Measurements from ENCODE around the gene ANTXR1. TPM values are rescaled to one million over a fixed set of nuclear protein-coding genes. Genes with fewer than 3 reads are reported as not detected.
A peak's percentile ranks its signal among the peaks of the same experiment; 100 is the strongest.

ANTXR1 gene
- total RNA-seq, 2 donors from 2014 or later: 0.40 TPM; not detected in 1

GRCh38 chr2:69118609-69119008 lies 105.6 kb downstream of the ANTXR1 start:
- no peak overlapping the region for H3K4me3 Mint-ChIP-seq
- H3K27me3 Mint-ChIP-seq: peaks cover 8 to 40% of the 10 kb centered on the region in 2 donors
- H3K9me3 Mint-ChIP-seq: no peaks in the 10 kb centered on the region
- H3K36me3 Mint-ChIP-seq: no peaks in the 10 kb centered on the region
- no peak for DNase-seq (ENCODE audit: low spot score)
- H3K27ac Mint-ChIP-seq: no peak overlapping the region
- no peak for ATAC-seq
- no peaks in the 10 kb centered on the region for H3K4me1 Mint-ChIP-seq (ENCODE audit: low read depth in 2 of 2)

- ATAC-seq (no peak), DNase-seq (ENCODE audit: low spot score) (no peak)
- Mint-ChIP-seq H3K4me3 (no peak overlapping the region), H3K9me3 (no peaks in the 10 kb centered on the region), H3K36me3 (no peaks in the 10 kb centered on the region), H3K4me1 (ENCODE audit: low read depth in 2 of 2) (no peaks in the 10 kb centered on the region), H3K27me3 (peaks cover 8 to 41% of the 10 kb centered on the region in 2 donors), H3K27ac (no peak overlapping the region)
Observed at GRCh38 chr2:69119104-69119894, 106.3 kb downstream of the ANTXR1 start.

- Mint-ChIP-seq H3K27ac (no peak overlapping the region), H3K9me3 (no peaks in the 10 kb centered on the region), H3K36me3 (no peaks in the 10 kb centered on the region), H3K4me3 (no peak overlapping the region), H3K4me1 (ENCODE audit: low read depth in 2 of 2) (no peaks in the 10 kb centered on the region), H3K27me3 (peaks cover 17 to 44% of the 10 kb centered on the region in 2 donors)
- DNase-seq (ENCODE audit: low spot score) (no peak), ATAC-seq (no peak)
Observed at GRCh38 chr2:69122271-69122670, 109.3 kb downstream of the ANTXR1 start.

- Mint-ChIP-seq H3K36me3 (no peaks in the 10 kb centered on the region), H3K9me3 (no peaks in the 10 kb centered on the region), H3K27me3 (peaks cover 20 to 47% of the 10 kb centered on the region in 2 donors), H3K27ac (no peak overlapping the region), H3K4me3 (no peak overlapping the region), H3K4me1 (ENCODE audit: low read depth in 2 of 2) (no peaks in the 10 kb centered on the region)
- ATAC-seq: no peak
- no peak for DNase-seq (ENCODE audit: low spot score)
Observed at GRCh38 chr2:69123182-69123581, 110.2 kb downstream of the ANTXR1 start.

- Mint-ChIP-seq H3K27ac (no peak overlapping the region), H3K4me3 (no peak overlapping the region), H3K27me3 (peaks cover 20 to 47% of the 10 kb centered on the region in 2 donors), H3K9me3 (no peaks in the 10 kb centered on the region), H3K4me1 (ENCODE audit: low read depth in 2 of 2) (no peaks in the 10 kb centered on the region), H3K36me3 (no peaks in the 10 kb centered on the region)
- peak in 1 of 2 donors; percentile 37 for ATAC-seq
- no peak for DNase-seq (ENCODE audit: low spot score)
Observed at GRCh38 chr2:69124343-69124742, 111.4 kb downstream of the ANTXR1 start.

GRCh38 chr2:69125816-69126215 lies 112.8 kb downstream of the ANTXR1 start:
- no peak for ATAC-seq
- no peak overlapping the region for H3K4me3 Mint-ChIP-seq
- no peak for DNase-seq (ENCODE audit: low spot score)
- no peaks in the 10 kb centered on the region for H3K9me3 Mint-ChIP-seq
- H3K27ac Mint-ChIP-seq: no peak overlapping the region
- no peaks in the 10 kb centered on the region for H3K36me3 Mint-ChIP-seq
- H3K27me3 Mint-ChIP-seq: peaks cover 20 to 47% of the 10 kb centered on the region in 2 donors
- H3K4me1 Mint-ChIP-seq (ENCODE audit: low read depth in 2 of 2): no peaks in the 10 kb centered on the region

- no peak for DNase-seq (ENCODE audit: low spot score)
- H3K27me3 Mint-ChIP-seq: peaks cover 17 to 44% of the 10 kb centered on the region in 2 donors
Observed at GRCh38 chr2:69126341-69126740, 113.4 kb downstream of the ANTXR1 start.

GRCh38 chr2:69131452-69131851 lies 118.5 kb downstream of the ANTXR1 start:
- ATAC-seq: no peak
- DNase-seq (ENCODE audit: low spot score): no peak

More at GRCh38 chr2:69126341-69126740, 113.4 kb downstream of the ANTXR1 start:
- Mint-ChIP-seq H3K4me3 (no peak overlapping the region), H3K27ac (no peak overlapping the region), H3K36me3 (no peaks in the 10 kb centered on the region), H3K4me1 (ENCODE audit: low read depth in 2 of 2) (no peaks in the 10 kb centered on the region), H3K9me3 (no peaks in the 10 kb centered on the region)
- ATAC-seq: no peak

GRCh38 chr2:69131983-69132675 lies 119.2 kb downstream of the ANTXR1 start:
- ATAC-seq (no peak), DNase-seq (ENCODE audit: low spot score) (no peak)
- peaks cover 15 to 31% of the 10 kb centered on the region in 2 donors for H3K27me3 Mint-ChIP-seq
- no peaks in the 10 kb centered on the region for H3K9me3 Mint-ChIP-seq
- H3K36me3 Mint-ChIP-seq: no peaks in the 10 kb centered on the region
- no peaks in the 10 kb centered on the region for H3K4me1 Mint-ChIP-seq (ENCODE audit: low read depth in 2 of 2)
- H3K27ac Mint-ChIP-seq: no peak overlapping the region
- no peak overlapping the region for H3K4me3 Mint-ChIP-seq

More at GRCh38 chr2:69131452-69131851, 118.5 kb downstream of the ANTXR1 start:
- Mint-ChIP-seq H3K27me3 (peaks cover 14 to 30% of the 10 kb centered on the region in 2 donors), H3K27ac (no peak overlapping the region), H3K4me1 (ENCODE audit: low read depth in 2 of 2) (no peaks in the 10 kb centered on the region), H3K4me3 (no peak overlapping the region), H3K36me3 (no peaks in the 10 kb centered on the region), H3K9me3 (no peaks in the 10 kb centered on the region)

- H3K36me3 Mint-ChIP-seq: no peaks in the 10 kb centered on the region
- H3K27ac Mint-ChIP-seq: no peak overlapping the region
- no peaks in the 10 kb centered on the region for H3K4me1 Mint-ChIP-seq (ENCODE audit: low read depth in 2 of 2)
- no peak for ATAC-seq
- no peaks in the 10 kb centered on the region for H3K9me3 Mint-ChIP-seq
- DNase-seq (ENCODE audit: low spot score): no peak
- H3K4me3 Mint-ChIP-seq: no peak overlapping the region
- peaks cover 14 to 27% of the 10 kb centered on the region in 2 donors for H3K27me3 Mint-ChIP-seq
Observed at GRCh38 chr2:69132960-69133590, 120.1 kb downstream of the ANTXR1 start.

GRCh38 chr2:69133898-69134297 lies 120.9 kb downstream of the ANTXR1 start:
- Mint-ChIP-seq H3K27me3 (peaks cover 14 to 27% of the 10 kb centered on the region in 2 donors), H3K4me1 (ENCODE audit: low read depth in 2 of 2) (no peaks in the 10 kb centered on the region), H3K9me3 (no peaks in the 10 kb centered on the region), H3K27ac (no peak overlapping the region), H3K4me3 (no peak overlapping the region), H3K36me3 (no peaks in the 10 kb centered on the region)
- ATAC-seq (no peak), DNase-seq (ENCODE audit: low spot score) (no peak)

- no peaks in the 10 kb centered on the region for H3K9me3 Mint-ChIP-seq
- H3K4me3 Mint-ChIP-seq: no peak overlapping the region
- no peaks in the 10 kb centered on the region for H3K4me1 Mint-ChIP-seq (ENCODE audit: low read depth in 2 of 2)
- ATAC-seq (no peak), DNase-seq (ENCODE audit: low spot score) (no peak)
- H3K27ac Mint-ChIP-seq: no peak overlapping the region
- no peaks in the 10 kb centered on the region for H3K36me3 Mint-ChIP-seq
- peaks cover 16 to 27% of the 10 kb centered on the region in 2 donors for H3K27me3 Mint-ChIP-seq
Observed at GRCh38 chr2:69134306-69134945, 121.4 kb downstream of the ANTXR1 start.

- no peaks in the 10 kb centered on the region for H3K9me3 Mint-ChIP-seq
- H3K27me3 Mint-ChIP-seq: peaks cover 23 to 34% of the 10 kb centered on the region in 2 donors
- H3K4me3 Mint-ChIP-seq: no peak overlapping the region
- H3K27ac Mint-ChIP-seq: no peak overlapping the region
- ATAC-seq: no peak
- no peaks in the 10 kb centered on the region for H3K4me1 Mint-ChIP-seq (ENCODE audit: low read depth in 2 of 2)
- no peaks in the 10 kb centered on the region for H3K36me3 Mint-ChIP-seq
- no peak for DNase-seq (ENCODE audit: low spot score)
Observed at GRCh38 chr2:69138247-69138772, 125.3 kb downstream of the ANTXR1 start.
